WERI-Rb-1 (cell line): Measurements from ENCODE around the gene AFAP1.
A peak's percentile ranks its signal among the peaks of the same experiment; 100 is the strongest.

Source experiments
- DNase-seq: peaks from one replicate; pipeline ENCODE4 v3.0.0-alpha.2; 2020
- H3K27ac ChIP-seq: fragments of 250-450 bp; sonication (Bioruptor Pico); 2 replicates; pipeline ENCODE4 v1.5.1; 2020; ENCODE audit warnings: mild to moderate bottlenecking, moderate library complexity
- H3K27me3 ChIP-seq: fragments of 250-450 bp; sonication (Bioruptor Pico); 2 replicates; pipeline ENCODE4 v1.5.1; 2021; ENCODE audit warnings: mild to moderate bottlenecking, low read depth, moderate library complexity; ENCODE audit not compliant: insufficient read depth, severe bottlenecking
- H3K36me3 ChIP-seq: fragments of 250-450 bp; sonication (Bioruptor Pico); 2 replicates; pipeline ENCODE4 v1.5.1; 2020; ENCODE audit warnings: mild to moderate bottlenecking, moderate library complexity
- H3K4me3 ChIP-seq: 2 replicates; pipeline ENCODE4 v1.5.1; 2011; ENCODE audit warnings: low read depth, mild to moderate bottlenecking, control low read depth, low read length
- H3K9me3 ChIP-seq: fragments of 250-450 bp; sonication (Bioruptor Pico); 2 replicates; pipeline ENCODE4 v1.5.1; 2021; ENCODE audit warnings: mild to moderate bottlenecking, moderate library complexity; ENCODE audit not compliant: severe bottlenecking
- TF ChIP-seq, protein P1 (sequence below): IDR thresholded peaks from 2 replicates; pipeline ENCODE4 v1.5.1; 2011; ENCODE audit warnings: low read depth, mild to moderate bottlenecking, control low read depth, inconsistent platforms, low read length

Gene AFAP1

GRCh38 chr4:7726665-7727413 lies 212.8 kb downstream of the AFAP1 start:
- TF ChIP-seq, protein P1, sequence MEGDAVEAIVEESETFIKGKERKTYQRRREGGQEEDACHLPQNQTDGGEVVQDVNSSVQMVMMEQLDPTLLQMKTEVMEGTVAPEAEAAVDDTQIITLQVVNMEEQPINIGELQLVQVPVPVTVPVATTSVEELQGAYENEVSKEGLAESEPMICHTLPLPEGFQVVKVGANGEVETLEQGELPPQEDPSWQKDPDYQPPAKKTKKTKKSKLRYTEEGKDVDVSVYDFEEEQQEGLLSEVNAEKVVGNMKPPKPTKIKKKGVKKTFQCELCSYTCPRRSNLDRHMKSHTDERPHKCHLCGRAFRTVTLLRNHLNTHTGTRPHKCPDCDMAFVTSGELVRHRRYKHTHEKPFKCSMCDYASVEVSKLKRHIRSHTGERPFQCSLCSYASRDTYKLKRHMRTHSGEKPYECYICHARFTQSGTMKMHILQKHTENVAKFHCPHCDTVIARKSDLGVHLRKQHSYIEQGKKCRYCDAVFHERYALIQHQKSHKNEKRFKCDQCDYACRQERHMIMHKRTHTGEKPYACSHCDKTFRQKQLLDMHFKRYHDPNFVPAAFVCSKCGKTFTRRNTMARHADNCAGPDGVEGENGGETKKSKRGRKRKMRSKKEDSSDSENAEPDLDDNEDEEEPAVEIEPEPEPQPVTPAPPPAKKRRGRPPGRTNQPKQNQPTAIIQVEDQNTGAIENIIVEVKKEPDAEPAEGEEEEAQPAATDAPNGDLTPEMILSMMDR: no peak
- Histone ChIP-seq H3K27me3 (no peaks in the 10 kb centered on the region), H3K4me3 (no peak overlapping the region), H3K36me3 (peaks cover 48% of the 10 kb centered on the region), H3K9me3 (no peaks in the 10 kb centered on the region), H3K27ac (no peak overlapping the region)
- DNase-seq: no peak

DNA sequence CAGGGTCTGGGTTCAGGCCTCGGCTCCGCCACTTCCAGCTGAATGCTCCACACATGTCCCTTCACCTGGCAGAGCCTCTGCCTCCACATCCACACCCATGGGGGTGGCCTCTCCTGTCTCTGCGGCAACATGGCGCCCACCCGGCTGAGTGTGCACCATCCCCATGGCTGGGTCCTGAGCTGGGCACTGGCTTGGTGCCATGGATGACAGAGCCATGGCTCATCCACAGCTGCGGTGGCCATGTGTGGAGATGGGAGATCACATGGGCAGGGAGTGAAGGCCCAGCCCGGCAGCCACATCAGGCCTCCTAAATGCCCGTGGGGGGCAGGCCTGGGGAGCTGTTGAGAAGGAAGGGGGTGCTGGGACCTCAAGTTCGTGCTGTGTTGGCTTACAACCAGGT lies 213.7 kb downstream of the AFAP1 start:
- H3K36me3 ChIP-seq: peaks cover 48% of the 10 kb centered on the region
- no peak for DNase-seq
- H3K27me3 ChIP-seq: no peaks in the 10 kb centered on the region
- no peaks in the 10 kb centered on the region for H3K9me3 ChIP-seq
- no peak overlapping the region for H3K27ac ChIP-seq
- H3K4me3 ChIP-seq: no peak overlapping the region
- TF ChIP-seq, protein P1: no peak

GRCh38 chr4:7723625-7724024 lies 216.0 kb downstream of the AFAP1 start:
- Histone ChIP-seq H3K36me3 (peaks cover 33% of the 10 kb centered on the region), H3K27ac (no peak overlapping the region), H3K4me3 (no peak overlapping the region), H3K9me3 (no peaks in the 10 kb centered on the region), H3K27me3 (no peaks in the 10 kb centered on the region)
- DNase-seq: no peak
- TF ChIP-seq, protein P1: no peak

- H3K4me3 ChIP-seq: no peak overlapping the region
- H3K36me3 ChIP-seq: peaks cover 28% of the 10 kb centered on the region
- no peaks in the 10 kb centered on the region for H3K27me3 ChIP-seq
- TF ChIP-seq, protein P1: no peak
- no peaks in the 10 kb centered on the region for H3K9me3 ChIP-seq
- no peak for DNase-seq
- H3K27ac ChIP-seq: no peak overlapping the region
Measured at GRCh38 chr4:7722766-7723387, 216.8 kb downstream of the AFAP1 start.

DNA sequence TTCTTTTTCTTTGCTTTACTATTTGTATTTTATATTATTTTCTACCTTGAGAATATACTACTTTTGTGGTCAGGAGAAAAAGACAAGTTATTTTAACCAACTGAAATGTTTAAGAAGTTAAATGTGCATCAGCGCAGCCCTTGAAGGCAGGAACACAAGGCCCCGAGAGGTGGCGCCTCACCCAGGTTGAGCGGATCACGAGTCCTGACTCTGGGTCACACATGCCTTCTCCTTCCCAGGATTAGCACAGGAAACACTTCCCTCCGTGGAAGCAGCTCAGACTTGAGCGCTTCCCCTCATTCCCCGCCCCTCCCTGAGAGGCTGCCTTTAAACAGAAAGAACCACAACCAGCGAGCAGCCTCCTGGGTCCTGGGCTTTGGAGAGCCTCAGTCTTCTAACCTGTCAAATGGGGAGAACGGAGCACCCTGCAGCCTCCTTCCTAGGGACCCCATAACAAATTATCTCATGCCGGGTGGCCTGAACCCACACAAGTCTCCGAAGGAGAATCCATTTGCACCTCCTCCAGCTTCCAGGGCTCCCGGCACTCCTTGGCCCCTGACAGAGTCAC lies 217.6 kb downstream of the AFAP1 start:
- TF ChIP-seq, protein P1: 0 out of 2 replicates have a peak, but pooled peaks have one; percentile 4
- DNase-seq: no peak

More for the DNA sequence above, 217.6 kb downstream of the AFAP1 start:
- Histone ChIP-seq H3K27me3 (no peaks in the 10 kb centered on the region), H3K36me3 (peaks cover 25% of the 10 kb centered on the region), H3K9me3 (no peaks in the 10 kb centered on the region), H3K27ac (no peak overlapping the region), H3K4me3 (no peak overlapping the region)
